ENCODE results near the gene UBAC2.

DNA sequence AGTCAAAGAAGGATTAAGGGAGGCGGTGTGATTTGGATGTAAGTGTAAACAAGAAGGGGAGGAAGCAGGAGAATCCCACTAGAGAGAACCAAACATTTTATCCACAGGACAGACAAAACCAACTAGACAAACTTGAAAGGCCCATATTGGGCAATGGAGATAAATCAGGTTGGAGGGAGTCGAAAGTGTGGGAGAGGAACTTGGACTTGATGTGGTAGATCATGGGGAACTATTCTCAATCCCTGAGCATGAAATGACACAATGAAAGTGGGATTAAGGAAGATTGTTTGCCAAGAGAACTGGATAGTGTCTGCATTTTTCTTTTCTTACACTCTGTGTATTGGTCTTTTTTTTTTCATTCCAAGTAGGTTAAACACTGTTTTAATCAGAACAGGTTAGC is 88.6 kb downstream of the UBAC2 start:
- TF ChIP-seq POLR2AphosphoS5 (IDR thresholded peaks at IDR 0.05; ENCODE audit: insufficient read depth in 1 of 2, low read depth in 1 of 2), result no peak
- TF ChIP-seq, protein P1, sequence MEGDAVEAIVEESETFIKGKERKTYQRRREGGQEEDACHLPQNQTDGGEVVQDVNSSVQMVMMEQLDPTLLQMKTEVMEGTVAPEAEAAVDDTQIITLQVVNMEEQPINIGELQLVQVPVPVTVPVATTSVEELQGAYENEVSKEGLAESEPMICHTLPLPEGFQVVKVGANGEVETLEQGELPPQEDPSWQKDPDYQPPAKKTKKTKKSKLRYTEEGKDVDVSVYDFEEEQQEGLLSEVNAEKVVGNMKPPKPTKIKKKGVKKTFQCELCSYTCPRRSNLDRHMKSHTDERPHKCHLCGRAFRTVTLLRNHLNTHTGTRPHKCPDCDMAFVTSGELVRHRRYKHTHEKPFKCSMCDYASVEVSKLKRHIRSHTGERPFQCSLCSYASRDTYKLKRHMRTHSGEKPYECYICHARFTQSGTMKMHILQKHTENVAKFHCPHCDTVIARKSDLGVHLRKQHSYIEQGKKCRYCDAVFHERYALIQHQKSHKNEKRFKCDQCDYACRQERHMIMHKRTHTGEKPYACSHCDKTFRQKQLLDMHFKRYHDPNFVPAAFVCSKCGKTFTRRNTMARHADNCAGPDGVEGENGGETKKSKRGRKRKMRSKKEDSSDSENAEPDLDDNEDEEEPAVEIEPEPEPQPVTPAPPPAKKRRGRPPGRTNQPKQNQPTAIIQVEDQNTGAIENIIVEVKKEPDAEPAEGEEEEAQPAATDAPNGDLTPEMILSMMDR (IDR thresholded peaks at IDR 0.05), result no peak
- no peak for TF ChIP-seq POLR2A (IDR thresholded peaks at IDR 0.05)
